ENCODE data around the gene RNLS.

RNLS gene

DNA sequence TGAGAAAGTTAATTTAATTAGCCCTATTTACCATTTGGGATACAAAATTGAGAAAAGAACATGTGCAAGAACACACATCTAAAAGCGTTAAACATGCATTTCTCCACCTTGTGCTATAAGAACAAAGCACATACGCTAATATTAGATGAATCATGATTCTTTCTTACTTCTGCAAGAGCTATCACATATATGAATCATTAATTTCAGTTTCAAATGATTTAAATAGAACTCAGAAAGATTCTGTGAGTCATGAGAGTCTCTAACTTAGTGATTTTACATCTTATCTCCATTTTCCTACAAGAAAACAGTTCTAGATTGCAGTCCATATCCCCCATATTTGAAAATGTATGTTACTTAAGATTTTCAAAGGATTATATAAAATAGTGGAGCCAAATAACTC, 173.9 kb downstream of the RNLS start:
- Histone ChIP-seq H3K9ac (ENCODE audit: low read length) (no peak overlapping the region), H3K79me2 (ENCODE audit: insufficient read depth, low read length) (no peaks in the 10 kb centered on the region), H3K4me2 (ENCODE audit: low read depth, low read length, poor library complexity, severe bottlenecking) (no peak overlapping the region), H3K4me3 (ENCODE audit: insufficient read depth, low read length, poor library complexity, severe bottlenecking) (no peak overlapping the region), H3K9me2 (replicated peaks; ENCODE audit: insufficient read depth, low read length) (no peaks in the 10 kb centered on the region), H3K27ac (ENCODE audit: low read depth, low read length) (peak overlapping the region; percentile 7; the same call in 1 of the 2 replicates), H3K27me3 (ENCODE audit: low read length) (no peaks in the 10 kb centered on the region), H2AFZ (ENCODE audit: low read depth, low read length, severe bottlenecking) (peak overlapping the region; percentile 43), H3K9me3 (ENCODE audit: insufficient read depth, low read length) (no peaks in the 10 kb centered on the region), H3F3A (ENCODE audit: insufficient read depth) (no peaks in the 10 kb centered on the region), H3K36me3 (ENCODE audit: low read length) (no peaks in the 10 kb centered on the region), H4K20me1 (ENCODE audit: low read depth, low read length) (no peaks in the 10 kb centered on the region)
- no peak for TF ChIP-seq EZH2phosphoT487 (conservative IDR thresholded peaks at IDR 0.05; ENCODE audit: low read length)
- TF ChIP-seq, protein P1, sequence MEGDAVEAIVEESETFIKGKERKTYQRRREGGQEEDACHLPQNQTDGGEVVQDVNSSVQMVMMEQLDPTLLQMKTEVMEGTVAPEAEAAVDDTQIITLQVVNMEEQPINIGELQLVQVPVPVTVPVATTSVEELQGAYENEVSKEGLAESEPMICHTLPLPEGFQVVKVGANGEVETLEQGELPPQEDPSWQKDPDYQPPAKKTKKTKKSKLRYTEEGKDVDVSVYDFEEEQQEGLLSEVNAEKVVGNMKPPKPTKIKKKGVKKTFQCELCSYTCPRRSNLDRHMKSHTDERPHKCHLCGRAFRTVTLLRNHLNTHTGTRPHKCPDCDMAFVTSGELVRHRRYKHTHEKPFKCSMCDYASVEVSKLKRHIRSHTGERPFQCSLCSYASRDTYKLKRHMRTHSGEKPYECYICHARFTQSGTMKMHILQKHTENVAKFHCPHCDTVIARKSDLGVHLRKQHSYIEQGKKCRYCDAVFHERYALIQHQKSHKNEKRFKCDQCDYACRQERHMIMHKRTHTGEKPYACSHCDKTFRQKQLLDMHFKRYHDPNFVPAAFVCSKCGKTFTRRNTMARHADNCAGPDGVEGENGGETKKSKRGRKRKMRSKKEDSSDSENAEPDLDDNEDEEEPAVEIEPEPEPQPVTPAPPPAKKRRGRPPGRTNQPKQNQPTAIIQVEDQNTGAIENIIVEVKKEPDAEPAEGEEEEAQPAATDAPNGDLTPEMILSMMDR (IDR thresholded peaks at IDR 0.05; ENCODE audit: insufficient read depth, low read length, poor library complexity, severe bottlenecking) = no peak

DNA sequence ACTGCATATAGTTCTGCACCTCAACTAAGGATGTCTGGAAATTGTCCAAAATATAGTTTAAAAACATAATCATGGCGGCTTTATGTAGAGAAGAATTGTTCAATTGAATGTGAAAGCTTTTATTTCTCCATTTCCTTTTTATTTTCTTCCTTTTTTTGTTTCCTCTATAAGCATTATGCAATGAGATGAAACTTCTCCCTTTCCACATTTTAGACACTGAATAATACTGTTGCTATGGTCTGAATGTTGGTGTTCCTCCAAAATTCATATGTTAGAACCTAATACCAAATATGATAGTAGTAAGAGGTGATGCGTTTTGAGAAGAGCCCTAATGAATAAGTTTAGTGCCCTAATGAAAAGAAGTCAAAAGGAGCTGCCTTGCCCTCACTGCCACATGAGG, 175.0 kb downstream of the RNLS start:
- H3K36me3 ChIP-seq (ENCODE audit: low read length) = no peaks in the 10 kb centered on the region
- H3K9ac ChIP-seq (ENCODE audit: low read length) = no peak overlapping the region
- H3F3A ChIP-seq (ENCODE audit: insufficient read depth) = no peaks in the 10 kb centered on the region
- H3K4me3 ChIP-seq (ENCODE audit: insufficient read depth, low read length, poor library complexity, severe bottlenecking) = no peak overlapping the region
- no peaks in the 10 kb centered on the region for H3K79me2 ChIP-seq (ENCODE audit: insufficient read depth, low read length)
- H4K20me1 ChIP-seq (ENCODE audit: low read depth, low read length) = no peaks in the 10 kb centered on the region
- H2AFZ ChIP-seq (ENCODE audit: low read depth, low read length, severe bottlenecking) = no peak overlapping the region
- TF ChIP-seq, protein P1 (IDR thresholded peaks at IDR 0.05; ENCODE audit: insufficient read depth, low read length, poor library complexity, severe bottlenecking) = no peak
- no peaks in the 10 kb centered on the region for H3K9me2 ChIP-seq (replicated peaks; ENCODE audit: insufficient read depth, low read length)
- H3K9me3 ChIP-seq (ENCODE audit: insufficient read depth, low read length) = no peaks in the 10 kb centered on the region
- no peak overlapping the region for H3K4me2 ChIP-seq (ENCODE audit: low read depth, low read length, poor library complexity, severe bottlenecking)
- no peaks in the 10 kb centered on the region for H3K27me3 ChIP-seq (ENCODE audit: low read length)
- H3K27ac ChIP-seq (ENCODE audit: low read depth, low read length) = no peak overlapping the region

DNA sequence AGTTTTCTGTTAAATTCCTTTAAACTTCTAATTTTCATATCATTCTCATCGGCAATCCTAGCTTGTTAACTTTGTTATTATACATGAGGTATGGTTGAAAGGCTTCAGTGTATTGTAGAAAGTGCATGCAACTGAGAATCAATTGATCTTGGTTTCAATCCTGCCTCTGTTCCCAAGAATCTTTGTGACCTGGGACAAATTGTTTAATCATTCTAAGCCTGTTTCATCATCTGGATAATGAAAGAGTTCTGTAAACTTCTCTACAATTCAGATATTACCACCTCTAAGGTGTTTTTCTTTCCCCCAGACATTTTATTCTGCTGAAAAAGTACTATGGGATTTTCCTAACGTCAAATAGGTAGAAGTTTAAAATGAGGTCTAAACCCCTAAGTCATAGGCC, 179.0 kb downstream of the RNLS start:
- Histone ChIP-seq H3K27ac (ENCODE audit: low read depth, low read length) (no peak overlapping the region), H3K9me3 (ENCODE audit: insufficient read depth, low read length) (peaks cover 4% of the 10 kb centered on the region; the same call in 1 of the 2 replicates), H3K4me2 (ENCODE audit: low read depth, low read length, poor library complexity, severe bottlenecking) (no peak overlapping the region), H3K4me3 (ENCODE audit: insufficient read depth, low read length, poor library complexity, severe bottlenecking) (no peak overlapping the region), H4K20me1 (ENCODE audit: low read depth, low read length) (no peaks in the 10 kb centered on the region), H2AFZ (ENCODE audit: low read depth, low read length, severe bottlenecking) (no peak overlapping the region), H3K9me2 (replicated peaks; ENCODE audit: insufficient read depth, low read length) (no peaks in the 10 kb centered on the region), H3K27me3 (ENCODE audit: low read length) (no peaks in the 10 kb centered on the region), H3F3A (ENCODE audit: insufficient read depth) (no peaks in the 10 kb centered on the region), H3K9ac (ENCODE audit: low read length) (no peak overlapping the region), H3K79me2 (ENCODE audit: insufficient read depth, low read length) (no peaks in the 10 kb centered on the region), H3K36me3 (ENCODE audit: low read length) (no peaks in the 10 kb centered on the region)
- no peak for TF ChIP-seq EZH2phosphoT487 (conservative IDR thresholded peaks at IDR 0.05; ENCODE audit: low read length)
- TF ChIP-seq, protein P1 (IDR thresholded peaks at IDR 0.05; ENCODE audit: insufficient read depth, low read length, poor library complexity, severe bottlenecking) = no peak
